Smooth muscle cell (in vitro differentiated cells): ENCODE data around the gene VGLL4. TPM values are rescaled to one million over a fixed set of nuclear protein-coding genes. Genes with fewer than 3 reads are reported as not detected.

ENCODE experiments used
- DNase-seq: peaks from one replicate; lab custom pipeline; 2025; ENCODE audit not compliant: unreplicated experiment; lab: John Stamatoyannopoulos, UW
- H2AFZ ChIP-seq: fragments of 200-600 bp; sonication (generic); 2 replicates; pipeline ENCODE4 v1.6.0; 2016; ENCODE audit warnings: antibody characterized with exemption, low read depth, mild to moderate bottlenecking
- H3F3A ChIP-seq: fragments of 200-600 bp; sonication (generic); 2 replicates; pipeline ENCODE4 v1.6.0; 2017; ENCODE audit warnings: antibody characterized with exemption, low read depth
- H3K27ac ChIP-seq: fragments of 200-600 bp; sonication (generic); 2 replicates; pipeline ENCODE4 v1.5.1; 2016; ENCODE audit warnings: low read depth, mild to moderate bottlenecking
- H3K27me3 ChIP-seq: fragments of 200-600 bp; sonication (generic); 2 replicates; pipeline ENCODE4 v1.6.1; 2016; ENCODE audit warnings: low read depth, mild to moderate bottlenecking
- H3K36me3 ChIP-seq: fragments of 200-600 bp; sonication (generic); 2 replicates; pipeline ENCODE4 v1.5.1; 2016; ENCODE audit warnings: low read depth
- H3K4me1 ChIP-seq: fragments of 200-600 bp; sonication (generic); 2 replicates; pipeline ENCODE4 v1.5.1; 2016; ENCODE audit warnings: low read depth
- H3K4me2 ChIP-seq: fragments of 200-600 bp; sonication (generic); 2 replicates; pipeline ENCODE4 v1.6.0; 2016; ENCODE audit warnings: mild to moderate bottlenecking
- H3K4me3 ChIP-seq: fragments of 200-600 bp; sonication (generic); 2 replicates; pipeline ENCODE4 v1.5.1; 2016; ENCODE audit warnings: mild to moderate bottlenecking
- H3K79me2 ChIP-seq: fragments of 200-600 bp; sonication (generic); 2 replicates; pipeline ENCODE4 v1.6.0; 2016; ENCODE audit warnings: low read depth, mild to moderate bottlenecking
- H3K9ac ChIP-seq: fragments of 200-600 bp; sonication (generic); 2 replicates; pipeline ENCODE4 v1.6.0; 2016; ENCODE audit warnings: low read depth
- H3K9me3 ChIP-seq: fragments of 200-600 bp; sonication (generic); replicated peaks from 2 replicates; pipeline ENCODE4 v1.5.1; 2016; ENCODE audit warnings: low read depth
- H4K20me1 ChIP-seq: fragments of 200-600 bp; sonication (generic); 2 replicates; pipeline ENCODE4 v1.6.0; 2016; ENCODE audit warnings: low read depth
- CTCF ChIP-seq: fragments of 200-600 bp; sonication (generic); IDR thresholded peaks from 2 replicates; pipeline ENCODE4 v1.5.1; 2017; ENCODE audit warnings: borderline replicate concordance, mild to moderate bottlenecking, antibody characterized with exemption; ENCODE audit not compliant: insufficient read depth, poor library complexity, severe bottlenecking
- WGBS: methylation state at CpG from one replicate; pipeline ENCODE4 v1.1.7; 2016; ENCODE audit warnings: low lambda C conversion rate; 5-methylcytosine and 5-hydroxymethylcytosine counted together
- polyA plus RNA-seq: library from polyadenylated mRNA; unstranded; fragments of >200 nt; fragmentation: Nextera tagmentation; extraction: Ambion mirVana; gene quantifications from 2 replicates; pipeline ENCODE4 v1.2.1, GENCODE V29; 2016
- total RNA-seq: library from RNA; depleted of rRNA; stranded (reverse); fragments of >200 nt; gene quantifications from 2 replicates; pipeline ENCODE4 v1.2.3, GENCODE V29; 2014

Gene VGLL4
- total and polyA plus RNA-seq, 2 experiments from 2014 or later, result 72.0 to 109 TPM

DNA sequence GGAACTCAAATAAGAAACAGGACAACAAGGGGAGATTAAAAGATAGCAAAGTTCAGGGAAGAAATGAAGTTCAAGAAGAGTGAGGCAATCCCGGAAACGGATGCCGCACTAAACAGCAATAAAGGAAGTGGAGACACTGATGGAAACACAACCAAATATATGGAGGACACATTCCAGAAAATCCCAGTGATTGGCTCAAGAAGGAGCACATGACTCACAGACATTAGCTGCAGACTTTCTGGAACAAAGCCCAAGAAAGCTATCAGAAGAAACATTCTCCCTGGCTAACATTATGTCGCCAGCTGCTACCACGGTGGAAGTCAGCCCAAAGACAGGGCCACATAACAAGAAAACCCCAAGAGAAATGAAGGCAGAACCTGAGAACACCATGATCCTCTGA, 18.1 kb upstream of the VGLL4 start:
- peaks cover 27% of the 10 kb centered on the region for H3K79me2 ChIP-seq
- no peak for TF ChIP-seq CTCF
- H4K20me1 ChIP-seq, result peaks cover 7% of the 10 kb centered on the region
- no peak for DNase-seq
- no peaks in the 10 kb centered on the region for H3F3A ChIP-seq
- H3K27me3 ChIP-seq, result no peaks in the 10 kb centered on the region
- no peak overlapping the region for H3K27ac ChIP-seq
- no peaks in the 10 kb centered on the region for H3K9me3 ChIP-seq
- no peaks in the 10 kb centered on the region for H3K4me1 ChIP-seq
- no peak overlapping the region for H3K9ac ChIP-seq
- 79% methylated on average over 5 of the region's 5 CpGs for WGBS
- no peak overlapping the region for H3K4me3 ChIP-seq
- H2AFZ ChIP-seq, result no peak overlapping the region
- no peak overlapping the region for H3K4me2 ChIP-seq
- no peaks in the 10 kb centered on the region for H3K36me3 ChIP-seq

DNA sequence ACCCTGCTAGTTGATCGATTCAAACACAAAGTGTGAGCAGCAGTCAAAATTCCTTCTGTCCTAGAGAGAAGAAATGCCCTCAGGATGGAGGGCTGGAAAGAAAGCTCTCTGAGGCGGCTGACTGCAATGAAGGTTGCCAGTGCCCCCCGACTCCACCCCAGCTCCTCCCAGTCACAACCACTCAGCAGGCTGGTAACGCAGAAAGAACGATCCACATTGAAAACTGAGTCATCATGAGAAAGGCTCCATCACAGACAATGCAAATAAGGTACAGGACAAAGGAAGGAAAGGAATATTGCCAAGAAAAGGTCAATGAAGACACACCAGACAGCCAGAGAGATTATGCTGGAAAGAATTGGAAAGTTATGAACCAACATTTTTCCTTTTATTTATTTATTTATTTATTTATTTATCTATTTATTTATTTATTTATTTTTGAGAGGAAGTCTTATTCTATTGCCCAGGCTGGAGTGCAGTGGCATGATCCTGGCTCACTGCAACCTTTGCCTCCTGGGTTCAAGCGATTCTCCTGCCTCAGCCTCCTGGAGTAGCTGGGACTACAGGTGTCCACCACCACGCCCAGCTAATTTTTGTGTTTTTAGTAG, 17.4 kb upstream of the VGLL4 start:
- Histone ChIP-seq H3K36me3 (no peaks in the 10 kb centered on the region), H2AFZ (no peak overlapping the region), H3F3A (no peaks in the 10 kb centered on the region), H3K9ac (no peak overlapping the region), H3K4me2 (no peak overlapping the region), H3K4me3 (no peak overlapping the region), H4K20me1 (peaks cover 7% of the 10 kb centered on the region), H3K27me3 (no peaks in the 10 kb centered on the region), H3K27ac (no peak overlapping the region), H3K79me2 (peaks cover 23% of the 10 kb centered on the region), H3K9me3 (no peaks in the 10 kb centered on the region), H3K4me1 (no peaks in the 10 kb centered on the region)
- TF ChIP-seq CTCF, result no peak
- no peak for DNase-seq
- WGBS, result 66% methylated on average over 7 of the region's 7 CpGs

DNA sequence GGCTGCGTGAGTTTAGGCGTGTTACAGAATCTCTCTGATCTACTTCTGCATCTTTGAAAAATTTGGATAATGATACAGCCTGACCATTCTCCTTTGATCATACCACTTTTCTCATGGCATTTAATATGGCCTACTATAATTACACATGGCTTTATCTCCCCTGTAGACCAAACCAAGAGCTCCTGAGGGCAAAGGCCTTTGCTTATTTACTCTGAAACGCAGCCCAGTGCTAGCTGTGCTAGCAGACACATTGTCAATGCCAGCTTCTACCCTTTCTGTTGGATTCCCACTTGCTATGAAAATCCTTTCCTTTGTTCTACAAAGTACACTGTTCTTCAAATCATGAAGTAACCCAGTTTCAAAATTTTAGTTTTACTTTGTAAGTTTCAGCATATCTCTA, 16.5 kb upstream of the VGLL4 start:
- Histone ChIP-seq H3K4me1 (no peaks in the 10 kb centered on the region), H3K27ac (no peak overlapping the region), H2AFZ (no peak overlapping the region), H3K36me3 (no peaks in the 10 kb centered on the region), H3K9me3 (no peaks in the 10 kb centered on the region), H3K4me3 (no peak overlapping the region), H3K79me2 (peaks cover 23% of the 10 kb centered on the region), H3K4me2 (no peak overlapping the region), H3K9ac (no peak overlapping the region), H3F3A (no peaks in the 10 kb centered on the region), H4K20me1 (peaks cover 4% of the 10 kb centered on the region), H3K27me3 (no peaks in the 10 kb centered on the region)
- whole genome bisulfite sequencing, result 78% methylated on average over 3 of the region's 3 CpGs
- DNase-seq, result no peak
- TF ChIP-seq CTCF, result no peak

- WGBS, result 96% methylated on average over 5 of the region's 5 CpGs
- Histone ChIP-seq H3K27ac (no peak overlapping the region), H3F3A (no peaks in the 10 kb centered on the region), H3K79me2 (peaks cover 23% of the 10 kb centered on the region), H3K4me3 (no peak overlapping the region), H4K20me1 (peaks cover 4% of the 10 kb centered on the region), H3K9me3 (no peaks in the 10 kb centered on the region), H3K27me3 (no peaks in the 10 kb centered on the region), H3K36me3 (no peaks in the 10 kb centered on the region), H3K4me2 (no peak overlapping the region), H3K4me1 (no peaks in the 10 kb centered on the region), H3K9ac (no peak overlapping the region), H2AFZ (no peak overlapping the region)
- no peak for DNase-seq
- no peak for TF ChIP-seq CTCF
Measured at GRCh38 chr3:11658180-11658579, 14.5 kb upstream of the VGLL4 start.
